CD4-positive, alpha-beta T cell (primary cell): Measurements from ENCODE around the gene HLCS. TPM values are rescaled to one million over a fixed set of nuclear protein-coding genes. Genes with fewer than 3 reads are reported as not detected.

Experiments
- ATAC-seq: fragments of 200-7000 bp; cut with Tn5 transposase; one replicate; pipeline ENCODE4 v1.10.0; 2022; ENCODE audit warnings: mild to moderate bottlenecking; ENCODE audit not compliant: poor library complexity
- CTCF ChIA-PET: fragments of 350-600 bp; sonication (Branson Sonifier 250); formaldehyde crosslinking; loops from one replicate; lab custom pipeline; 2021; ENCODE audit warnings: antibody characterized with exemption, inconsistent platforms; lab: Charles Lee
- POLR2A ChIA-PET: fragments of 350-600 bp; sonication (Branson Sonifier 250); formaldehyde crosslinking; loops from one replicate; lab custom pipeline; 2021; ENCODE audit warnings: antibody characterized with exemption, inconsistent platforms; lab: Charles Lee
- DNase-seq, 14 experiments: peaks; one replicate each; pipeline ENCODE4 v3.0.0-alpha.2; 2013 to 2020; ENCODE audit warnings: mixed read lengths in 2 of 14
- H3K27ac ChIP-seq, 2 donors: one replicate each; pipeline versions ENCODE4 v1.5.1 to v1.7.0; 2013; ENCODE audit warnings: low read length in 2 of 2, low read depth in 1 of 2, mild to moderate bottlenecking in 1 of 2
- H3K27me3 ChIP-seq, 2 experiments: 1 replicate in 1 of 2; 2 replicates in 1 of 2; pipeline versions ENCODE4 v1.6.1 to v1.7.0; 2013; ENCODE audit warnings: low read length in 2 of 2, control low read depth in 1 of 2, mild to moderate bottlenecking in 1 of 2, moderate library complexity in 1 of 2; ENCODE audit not compliant: insufficient read depth in 2 of 2, control insufficient read depth in 1 of 2
- H3K36me3 ChIP-seq: one replicate; pipeline ENCODE4 v1.6.1; 2013; ENCODE audit warnings: low read length, control low read depth; ENCODE audit not compliant: insufficient read depth
- H3K4me1 ChIP-seq: one replicate; pipeline ENCODE4 v1.6.1; 2013; ENCODE audit warnings: low read length, control low read depth; ENCODE audit not compliant: insufficient read depth
- H3K4me3 ChIP-seq: one replicate; pipeline ENCODE4 v1.5.1; 2013; ENCODE audit warnings: mild to moderate bottlenecking, low read length, moderate library complexity
- H3K9me3 ChIP-seq, 2 experiments: 1 replicate in 1 of 2; 2 replicates in 1 of 2; pipeline versions ENCODE4 v1.6.1 to v1.7.0; 2013; ENCODE audit warnings: low read length in 2 of 2, mild to moderate bottlenecking in 2 of 2, control low read depth in 1 of 2, moderate library complexity in 1 of 2; ENCODE audit not compliant: control insufficient read depth in 1 of 2, insufficient read depth in 1 of 2
- H3K27ac Mint-ChIP-seq: one replicate; pipeline ENCODE4 v1.8.0; 2020; ENCODE audit warnings: mixed read lengths
- H3K27me3 Mint-ChIP-seq: one replicate; pipeline ENCODE4 v1.8.0; 2021; ENCODE audit warnings: mixed read lengths
- H3K36me3 Mint-ChIP-seq: one replicate; pipeline ENCODE4 v1.8.0; 2021; ENCODE audit warnings: low read depth, mixed read lengths
- H3K4me1 Mint-ChIP-seq: one replicate; pipeline ENCODE4 v1.8.0; 2021; ENCODE audit warnings: low read depth, mixed read lengths
- H3K4me3 Mint-ChIP-seq: one replicate; pipeline ENCODE4 v1.8.0; 2020; ENCODE audit warnings: mild to moderate bottlenecking, mixed read lengths
- H3K9me3 Mint-ChIP-seq: one replicate; pipeline ENCODE4 v1.8.0; 2020; ENCODE audit warnings: mixed read lengths
- CTCF ChIP-seq: fragments of 200-600 bp; IDR thresholded peaks from one replicate; pipeline ENCODE4 v1.8.0; 2022; ENCODE audit warnings: antibody characterized with exemption, mild to moderate bottlenecking
- intact Hi-C, 2 experiments: fragments of 100-400 bp; cut with DNase I in 1 of 2; cut with micrococcal nuclease in 1 of 2; formaldehyde crosslinking; loops; one replicate each; pipeline versions ENCODE4 v1.15.1 to v1.9.0; 2023 to 2025; cut with DNase I, micrococcal nuclease
- total RNA-seq, 174 experiments: library from RNA in 2 of 174; stranded (reverse) in 2 of 174; gene quantifications; one replicate each; pipeline ENCODE4 v1.2.3 and lab custom pipeline; 2021 to 2026

HLCS gene
- total RNA-seq, 2 experiments from 2014 or later, result 8.1 to 10.0 TPM

- ATAC-seq (no peak), DNase-seq (no peak)
- intact Hi-C loops, result no loop called here
- CTCF ChIA-PET, result no interaction called here
- no peak overlapping the region for H3K27ac ChIP-seq
- H3K27ac Mint-ChIP-seq, result no peak overlapping the region
- H3K4me3 Mint-ChIP-seq, result no peak overlapping the region
- no peaks in the 10 kb centered on the region for H3K4me1 ChIP-seq
- no peak overlapping the region for H3K4me3 ChIP-seq
- no peaks in the 10 kb centered on the region for H3K4me1 Mint-ChIP-seq
- H3K36me3 ChIP-seq, result no peaks in the 10 kb centered on the region
- H3K27me3 Mint-ChIP-seq, result no peaks in the 10 kb centered on the region
- H3K36me3 Mint-ChIP-seq, result no peaks in the 10 kb centered on the region
- TF ChIP-seq CTCF, result no peak
- POLR2A ChIA-PET, result no interaction called here
- H3K9me3 ChIP-seq, result no peaks in the 10 kb centered on the region
- H3K27me3 ChIP-seq, result no peaks in the 10 kb centered on the region
- no peaks in the 10 kb centered on the region for H3K9me3 Mint-ChIP-seq
Observed at GRCh38 chr21:36768496-36768895, 198.0 kb downstream of the HLCS start.

GRCh38 chr21:36767096-36767495, 199.4 kb downstream of the HLCS start:
- H3K9me3 Mint-ChIP-seq, result no peaks in the 10 kb centered on the region
- no peak for TF ChIP-seq CTCF
- no peak overlapping the region for H3K27ac Mint-ChIP-seq

GRCh38 chr21:36766511-36766910, 200.0 kb downstream of the HLCS start:
- Histone ChIP-seq H3K9me3 (no peaks in the 10 kb centered on the region), H3K4me3 (no peak overlapping the region), H3K36me3 (no peaks in the 10 kb centered on the region), H3K4me1 (no peaks in the 10 kb centered on the region), H3K27me3 (no peaks in the 10 kb centered on the region), H3K27ac (no peak overlapping the region)
- ChIA-PET POLR2A (no interaction called here), CTCF (no interaction called here)
- no peaks in the 10 kb centered on the region for H3K4me1 Mint-ChIP-seq
- H3K27me3 Mint-ChIP-seq, result no peaks in the 10 kb centered on the region
- no peak overlapping the region for H3K4me3 Mint-ChIP-seq
- no peak overlapping the region for H3K27ac Mint-ChIP-seq
- H3K36me3 Mint-ChIP-seq, result no peaks in the 10 kb centered on the region
- intact Hi-C loops, result no loop called here
- DNase-seq (no peak), ATAC-seq (no peak)
- H3K9me3 Mint-ChIP-seq, result no peaks in the 10 kb centered on the region
- no peak for TF ChIP-seq CTCF

More at GRCh38 chr21:36767096-36767495, 199.4 kb downstream of the HLCS start:
- ChIA-PET POLR2A (no interaction called here), CTCF (no interaction called here)
- no peaks in the 10 kb centered on the region for H3K9me3 ChIP-seq
- intact Hi-C loops, result no loop called here
- no peaks in the 10 kb centered on the region for H3K36me3 ChIP-seq
- DNase-seq (no peak), ATAC-seq (no peak)
- no peaks in the 10 kb centered on the region for H3K27me3 Mint-ChIP-seq
- H3K4me3 ChIP-seq, result no peak overlapping the region
- no peaks in the 10 kb centered on the region for H3K36me3 Mint-ChIP-seq
- no peaks in the 10 kb centered on the region for H3K4me1 Mint-ChIP-seq
- H3K4me1 ChIP-seq, result no peaks in the 10 kb centered on the region
- no peak overlapping the region for H3K27ac ChIP-seq
- no peak overlapping the region for H3K4me3 Mint-ChIP-seq
- no peaks in the 10 kb centered on the region for H3K27me3 ChIP-seq
